Kidney tubule cell (primary cell): ENCODE data around the gene NOLC1.
A peak's percentile ranks its signal among the peaks of the same experiment; 100 is the strongest.

ENCODE experiments used
- DNase-seq: peaks from one replicate; pipeline ENCODE4 v3.0.0-alpha.2; 2018; ENCODE audit warnings: low spot score

Gene NOLC1

DNA sequence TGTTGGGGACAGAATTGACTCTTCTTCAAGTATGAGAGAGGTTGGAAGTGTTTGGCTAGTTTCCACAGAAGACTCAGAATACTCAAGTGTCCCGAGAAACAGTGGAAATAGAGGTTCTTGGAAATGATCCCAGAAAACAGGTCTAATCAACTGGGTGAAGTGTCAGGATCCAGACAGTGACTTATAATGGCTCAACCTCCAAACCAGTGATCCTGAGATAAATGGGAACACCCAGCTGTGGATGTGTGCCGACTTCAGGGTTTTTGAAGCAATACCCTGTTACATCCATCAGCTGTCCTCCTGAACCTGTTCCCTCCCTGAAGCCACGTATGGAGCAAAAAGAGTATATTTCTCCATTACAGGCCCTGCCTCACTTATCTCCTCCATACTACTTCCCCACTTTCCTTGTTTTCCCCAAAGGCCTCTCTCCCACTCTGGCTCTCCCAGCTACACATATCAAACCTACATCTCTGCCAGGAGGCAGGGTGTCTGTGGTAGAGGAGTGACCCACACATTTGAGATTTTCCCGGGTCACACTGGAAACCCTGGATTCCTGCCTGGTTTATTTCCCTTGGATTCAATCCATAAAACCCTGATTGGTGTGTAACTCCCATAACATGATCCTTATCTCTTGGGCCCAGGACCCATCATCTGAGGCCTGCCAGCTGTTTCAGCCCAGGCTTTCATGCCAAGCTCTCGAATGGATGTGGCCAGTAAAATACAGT, 56.3 kb downstream of the NOLC1 start:
- DNase-seq, result peak; percentile 8

DNA sequence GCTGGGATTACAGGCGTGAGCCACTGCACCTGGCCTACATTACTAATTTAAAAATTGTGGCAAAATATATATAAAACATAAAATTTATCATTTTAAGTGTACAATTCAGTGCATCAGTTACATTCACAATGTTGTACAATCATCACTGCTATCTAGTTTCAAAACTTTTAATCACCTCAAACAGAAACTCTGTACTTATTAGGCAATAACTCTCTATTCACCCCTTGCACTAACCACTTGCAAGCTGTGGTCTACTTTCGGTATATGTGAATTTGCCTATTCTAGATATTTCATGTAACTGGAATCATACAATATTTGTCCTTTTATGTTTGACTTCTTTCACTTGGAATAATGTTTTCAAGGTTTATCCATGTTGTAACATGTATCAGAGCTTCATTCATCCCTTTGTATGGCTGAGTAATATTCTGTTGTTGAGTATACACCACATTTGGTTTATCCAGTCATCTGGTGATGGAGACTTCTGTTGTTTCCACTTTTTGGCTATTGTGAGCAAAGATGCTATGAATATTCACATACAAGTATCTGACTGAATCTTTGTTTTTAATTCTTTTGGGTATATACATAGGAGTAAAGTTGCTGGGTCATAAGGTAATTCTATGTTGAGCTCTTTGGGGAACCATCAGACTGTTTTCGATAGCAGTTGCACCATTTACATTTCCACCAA, 59.6 kb downstream of the NOLC1 start:
- DNase-seq, result no peak
